Astrocyte (in vitro differentiated cells and primary cell): ENCODE results near the gene ZC4H2. TPM values are rescaled to one million over a fixed set of nuclear protein-coding genes. Genes with fewer than 3 reads are reported as not detected.
A peak's percentile ranks its signal among the peaks of the same experiment; 100 is the strongest.

Experiments
- DNase-seq: peaks from one replicate; pipeline ENCODE4 v3.0.0-alpha.2; 2010; ENCODE audit warnings: low read depth
- FAIRE-seq: peaks from 2 replicates; lab custom pipeline; 2011; peaks lifted over from hg19 to GRCh38; lab: Jason Lieb, UNC
- H2AFZ ChIP-seq: 2 replicates; pipeline ENCODE4 v1.6.0; 2012; ENCODE audit warnings: low read depth, low read length, inconsistent platforms
- H3K27ac ChIP-seq: 2 replicates; pipeline ENCODE4 v1.5.1; 2011; ENCODE audit warnings: low read depth, low read length, inconsistent platforms
- H3K27me3 ChIP-seq: 2 replicates; pipeline ENCODE4 v1.6.0; 2011; ENCODE audit warnings: low read length, inconsistent platforms; ENCODE audit not compliant: insufficient read depth
- H3K36me3 ChIP-seq: 2 replicates; pipeline ENCODE4 v1.5.1; 2011; ENCODE audit warnings: low read length, inconsistent platforms; ENCODE audit not compliant: insufficient read depth
- H3K4me1 ChIP-seq: 2 replicates; pipeline ENCODE4 v1.5.1; 2011; ENCODE audit warnings: low read length, inconsistent platforms; ENCODE audit not compliant: insufficient read depth
- H3K4me2 ChIP-seq: 2 replicates; pipeline ENCODE4 v1.6.0; 2012; ENCODE audit warnings: low read length, inconsistent platforms
- H3K4me3 ChIP-seq: 2 replicates; pipeline ENCODE4 v1.5.1; 2011; ENCODE audit warnings: low read depth, mild to moderate bottlenecking, low read length, inconsistent platforms; ENCODE audit not compliant: insufficient read depth
- H3K79me2 ChIP-seq: 2 replicates; pipeline ENCODE4 v1.6.0; 2012; ENCODE audit warnings: mild to moderate bottlenecking, low read length, inconsistent platforms; ENCODE audit not compliant: insufficient read depth
- H3K9ac ChIP-seq: 2 replicates; pipeline ENCODE4 v1.6.0; 2012; ENCODE audit warnings: mild to moderate bottlenecking, low read length, inconsistent platforms
- H3K9me3 ChIP-seq: 2 replicates; pipeline ENCODE4 v1.5.1; 2012; ENCODE audit warnings: low read depth, mild to moderate bottlenecking, low read length, inconsistent platforms; ENCODE audit not compliant: insufficient read depth
- H4K20me1 ChIP-seq: 2 replicates; pipeline ENCODE4 v1.6.0; 2012; ENCODE audit warnings: low read length, inconsistent platforms; ENCODE audit not compliant: insufficient read depth
- H3K27ac Mint-ChIP-seq: one replicate; pipeline ENCODE4 v1.8.0; 2021; ENCODE audit warnings: mild to moderate bottlenecking, mixed read lengths; ENCODE audit not compliant: unreplicated experiment
- H3K27me3 Mint-ChIP-seq: one replicate; pipeline ENCODE4 v1.8.0; 2021; ENCODE audit warnings: low read depth, mixed read lengths; ENCODE audit not compliant: unreplicated experiment
- H3K36me3 Mint-ChIP-seq: one replicate; pipeline ENCODE4 v1.8.0; 2021; ENCODE audit warnings: low read depth, mixed read lengths; ENCODE audit not compliant: unreplicated experiment
- H3K4me1 Mint-ChIP-seq: one replicate; pipeline ENCODE4 v1.8.0; 2021; ENCODE audit warnings: low read depth, mixed read lengths; ENCODE audit not compliant: unreplicated experiment
- H3K4me3 Mint-ChIP-seq: one replicate; pipeline ENCODE4 v1.8.0; 2021; ENCODE audit warnings: mild to moderate bottlenecking, moderate library complexity, mixed read lengths; ENCODE audit not compliant: unreplicated experiment
- H3K9me3 Mint-ChIP-seq: one replicate; pipeline ENCODE4 v1.8.0; 2021; ENCODE audit warnings: mild to moderate bottlenecking, mixed read lengths; ENCODE audit not compliant: unreplicated experiment
- CTCF ChIP-seq: IDR thresholded peaks from 2 replicates; pipeline ENCODE4 v1.5.1; 2011; ENCODE audit warnings: low read depth, mild to moderate bottlenecking, inconsistent platforms, low read length, moderate library complexity; ENCODE audit not compliant: insufficient read depth
- EZH2 ChIP-seq: IDR thresholded peaks from 2 replicates; pipeline ENCODE4 v1.6.1; 2012; ENCODE audit warnings: mild to moderate bottlenecking, low read length, inconsistent platforms; ENCODE audit not compliant: insufficient read depth
- total RNA-seq: library from RNA; stranded (reverse); gene quantifications from 2 replicates; pipeline ENCODE4 v1.2.1, GENCODE V29; 2021

Gene ZC4H2
- total RNA-seq, 1 donor from 2014 or later = 18.7 TPM

- TF ChIP-seq CTCF (no peak), EZH2 (no peak)
- no peaks in the 10 kb centered on the region for H3K36me3 ChIP-seq
- Mint-ChIP-seq H3K36me3 (peaks cover 1% of the 10 kb centered on the region), H3K9me3 (no peaks in the 10 kb centered on the region), H3K4me1 (no peaks in the 10 kb centered on the region), H3K4me3 (peak overlapping the region; percentile 96), H3K27me3 (no peaks in the 10 kb centered on the region), H3K27ac (no peak overlapping the region)
- H2AFZ ChIP-seq = no peak overlapping the region
- no peaks in the 10 kb centered on the region for H3K4me1 ChIP-seq
- no peaks in the 10 kb centered on the region for H3K9me3 ChIP-seq
- H3K79me2 ChIP-seq = no peaks in the 10 kb centered on the region
- no peak overlapping the region for H3K9ac ChIP-seq
- no peak overlapping the region for H3K27ac ChIP-seq
- H3K27me3 ChIP-seq = no peaks in the 10 kb centered on the region
- H4K20me1 ChIP-seq = no peaks in the 10 kb centered on the region
- no peak for DNase-seq
- FAIRE-seq = peak; percentile 50
- peak overlapping the region; percentile 79 for H3K4me3 ChIP-seq
- peak overlapping the region; percentile 90 for H3K4me2 ChIP-seq
These were observed 801 bp upstream of the ZC4H2 start for GRCh38 chrX:64977051-64977450.

- no peak for DNase-seq
- Mint-ChIP-seq H3K36me3 (peaks cover 3% of the 10 kb centered on the region), H3K27me3 (no peaks in the 10 kb centered on the region), H3K4me3 (peak overlapping the region; percentile 96), H3K27ac (peak overlapping the region; percentile 34), H3K9me3 (no peaks in the 10 kb centered on the region), H3K4me1 (no peaks in the 10 kb centered on the region)
- Histone ChIP-seq H3K36me3 (no peaks in the 10 kb centered on the region), H3K4me3 (peak overlapping the region; percentile 79), H3K9ac (no peak overlapping the region), H4K20me1 (no peaks in the 10 kb centered on the region), H2AFZ (peak overlapping the region; percentile 80), H3K79me2 (no peaks in the 10 kb centered on the region), H3K27ac (no peak overlapping the region), H3K27me3 (no peaks in the 10 kb centered on the region), H3K4me1 (no peaks in the 10 kb centered on the region), H3K9me3 (no peaks in the 10 kb centered on the region), H3K4me2 (peak overlapping the region; percentile 90)
- no peak for TF ChIP-seq CTCF
- no peak for TF ChIP-seq EZH2
- FAIRE-seq = peak; percentile 5
These were observed 407 bp upstream of the ZC4H2 start for GRCh38 chrX:64976673-64977040.

- H3K27ac ChIP-seq = peak overlapping the region; percentile 6
- DNase-seq = peak; percentile 7
These were observed 759 bp downstream of the ZC4H2 start for GRCh38 chrX:64975491-64975890.

More at GRCh38 chrX:64975491-64975890, 759 bp downstream of the ZC4H2 start:
- no peak for TF ChIP-seq CTCF
- no peak for TF ChIP-seq EZH2
- Histone ChIP-seq H3K4me3 (peak overlapping the region; percentile 79), H3K79me2 (no peaks in the 10 kb centered on the region), H3K27me3 (no peaks in the 10 kb centered on the region), H3K9ac (peak overlapping the region; percentile 72), H4K20me1 (no peaks in the 10 kb centered on the region), H2AFZ (peak overlapping the region; percentile 80), H3K9me3 (no peaks in the 10 kb centered on the region), H3K4me1 (no peaks in the 10 kb centered on the region), H3K4me2 (peak overlapping the region; percentile 90), H3K36me3 (no peaks in the 10 kb centered on the region)
- peak overlapping the region; percentile 96 for H3K4me3 Mint-ChIP-seq
- H3K27ac Mint-ChIP-seq = no peak overlapping the region
- H3K4me1 Mint-ChIP-seq = no peaks in the 10 kb centered on the region
- H3K27me3 Mint-ChIP-seq = no peaks in the 10 kb centered on the region
- H3K9me3 Mint-ChIP-seq = no peaks in the 10 kb centered on the region
- no peak for FAIRE-seq
- H3K36me3 Mint-ChIP-seq = peaks cover 3% of the 10 kb centered on the region
